MG63 (cell line): Measurements from ENCODE around the gene GRK5. TPM values are rescaled to one million over a fixed set of nuclear protein-coding genes. Genes with fewer than 3 reads are reported as not detected.

ENCODE experiments used
- DNase-seq: peaks from one replicate; pipeline ENCODE4 v3.0.0-alpha.2; 2020
- H3K27me3 ChIP-seq: fragments of 250-450 bp; sonication (Bioruptor Pico); 2 replicates; pipeline ENCODE4 v1.5.1; 2020; ENCODE audit warnings: mild to moderate bottlenecking, moderate library complexity
- H3K36me3 ChIP-seq: fragments of 250-450 bp; sonication (Bioruptor Pico); 2 replicates; pipeline ENCODE4 v1.5.1; 2020; ENCODE audit warnings: mild to moderate bottlenecking, moderate library complexity
- H3K4me3 ChIP-seq: fragments of 250-450 bp; sonication (Bioruptor Pico); 2 replicates; pipeline ENCODE4 v1.5.1; 2020; ENCODE audit warnings: mild to moderate bottlenecking, moderate library complexity
- H3K9me3 ChIP-seq: fragments of 250-450 bp; sonication (Bioruptor Pico); 2 replicates; pipeline ENCODE4 v1.5.1; 2020; ENCODE audit warnings: mild to moderate bottlenecking, moderate library complexity
- total RNA-seq: library from RNA; depleted of rRNA; stranded (reverse); fragments of >200 nt; shearing (Covaris generic); gene quantifications from 2 replicates; pipeline ENCODE4 v1.2.3, GENCODE V29; 2014; ENCODE audit warnings: low replicate concordance

The GRK5 gene
- total RNA-seq, 1 experiment from 2014 or later: 22.8 TPM

- Histone ChIP-seq H3K27me3 (peaks cover 7% of the 10 kb centered on the region), H3K4me3 (no peak overlapping the region), H3K36me3 (no peaks in the 10 kb centered on the region), H3K9me3 (no peaks in the 10 kb centered on the region)
- no peak for DNase-seq
Observed at GRCh38 chr10:119483001-119483400, 275.6 kb downstream of the GRK5 start.

GRCh38 chr10:119483839-119484238 is 276.5 kb downstream of the GRK5 start:
- Histone ChIP-seq H3K9me3 (no peaks in the 10 kb centered on the region), H3K4me3 (no peak overlapping the region), H3K27me3 (peaks cover 4% of the 10 kb centered on the region), H3K36me3 (no peaks in the 10 kb centered on the region)
- no peak for DNase-seq

GRCh38 chr10:119488675-119489074 is 281.3 kb downstream of the GRK5 start:
- DNase-seq: no peak
- no peaks in the 10 kb centered on the region for H3K36me3 ChIP-seq
- no peaks in the 10 kb centered on the region for H3K27me3 ChIP-seq
- no peaks in the 10 kb centered on the region for H3K9me3 ChIP-seq
- H3K4me3 ChIP-seq: no peak overlapping the region

- Histone ChIP-seq H3K36me3 (no peaks in the 10 kb centered on the region), H3K4me3 (no peak overlapping the region; the same call in 1 of the 2 replicates)
- DNase-seq: no peak
Observed at GRCh38 chr10:119489991-119490326, 282.6 kb downstream of the GRK5 start.

GRCh38 chr10:119491966-119492757 is 284.8 kb downstream of the GRK5 start:
- Histone ChIP-seq H3K27me3 (no peaks in the 10 kb centered on the region), H3K9me3 (no peaks in the 10 kb centered on the region), H3K4me3 (no peak overlapping the region), H3K36me3 (no peaks in the 10 kb centered on the region)
- no peak for DNase-seq

More at GRCh38 chr10:119489991-119490326, 282.6 kb downstream of the GRK5 start:
- H3K27me3 ChIP-seq: no peaks in the 10 kb centered on the region
- H3K9me3 ChIP-seq: no peaks in the 10 kb centered on the region

- H3K9me3 ChIP-seq: no peaks in the 10 kb centered on the region
- no peak for DNase-seq
- no peaks in the 10 kb centered on the region for H3K36me3 ChIP-seq
- no peak overlapping the region for H3K4me3 ChIP-seq
- no peaks in the 10 kb centered on the region for H3K27me3 ChIP-seq
Observed at GRCh38 chr10:119493155-119493554, 285.8 kb downstream of the GRK5 start.

GRCh38 chr10:119494236-119495020 is 287.1 kb downstream of the GRK5 start:
- no peak overlapping the region for H3K4me3 ChIP-seq
- H3K36me3 ChIP-seq: no peaks in the 10 kb centered on the region
- DNase-seq: no peak
- no peaks in the 10 kb centered on the region for H3K9me3 ChIP-seq
- H3K27me3 ChIP-seq: no peaks in the 10 kb centered on the region

- H3K4me3 ChIP-seq: no peak overlapping the region
- H3K9me3 ChIP-seq: no peaks in the 10 kb centered on the region
- no peaks in the 10 kb centered on the region for H3K27me3 ChIP-seq
- no peaks in the 10 kb centered on the region for H3K36me3 ChIP-seq
- DNase-seq: no peak
Observed at GRCh38 chr10:119495021-119495505, 287.7 kb downstream of the GRK5 start.

GRCh38 chr10:119495545-119495944 is 288.2 kb downstream of the GRK5 start:
- no peak for DNase-seq
- no peaks in the 10 kb centered on the region for H3K36me3 ChIP-seq
- H3K9me3 ChIP-seq: no peaks in the 10 kb centered on the region
- H3K4me3 ChIP-seq: no peak overlapping the region
- no peaks in the 10 kb centered on the region for H3K27me3 ChIP-seq

GRCh38 chr10:119496273-119496672 is 288.9 kb downstream of the GRK5 start:
- Histone ChIP-seq H3K4me3 (no peak overlapping the region), H3K9me3 (no peaks in the 10 kb centered on the region), H3K36me3 (no peaks in the 10 kb centered on the region), H3K27me3 (no peaks in the 10 kb centered on the region)
- no peak for DNase-seq

GRCh38 chr10:119497243-119497642 is 289.9 kb downstream of the GRK5 start:
- no peak overlapping the region for H3K4me3 ChIP-seq
- DNase-seq: no peak
- H3K36me3 ChIP-seq: no peaks in the 10 kb centered on the region
- H3K27me3 ChIP-seq: no peaks in the 10 kb centered on the region
- H3K9me3 ChIP-seq: no peaks in the 10 kb centered on the region

- H3K4me3 ChIP-seq: no peak overlapping the region
- no peaks in the 10 kb centered on the region for H3K36me3 ChIP-seq
- DNase-seq: no peak
- H3K27me3 ChIP-seq: no peaks in the 10 kb centered on the region
- H3K9me3 ChIP-seq: no peaks in the 10 kb centered on the region
Observed at GRCh38 chr10:119498889-119499676, 291.7 kb downstream of the GRK5 start.

GRCh38 chr10:119499677-119500002 is 292.3 kb downstream of the GRK5 start:
- no peaks in the 10 kb centered on the region for H3K36me3 ChIP-seq
- H3K9me3 ChIP-seq: no peaks in the 10 kb centered on the region
- no peak overlapping the region for H3K4me3 ChIP-seq
- H3K27me3 ChIP-seq: no peaks in the 10 kb centered on the region
- DNase-seq: no peak

GRCh38 chr10:119500123-119500795 is 292.9 kb downstream of the GRK5 start:
- Histone ChIP-seq H3K27me3 (no peaks in the 10 kb centered on the region), H3K4me3 (no peak overlapping the region), H3K36me3 (no peaks in the 10 kb centered on the region), H3K9me3 (no peaks in the 10 kb centered on the region)
- no peak for DNase-seq

- no peaks in the 10 kb centered on the region for H3K36me3 ChIP-seq
- DNase-seq: no peak
- H3K4me3 ChIP-seq: no peak overlapping the region
- no peaks in the 10 kb centered on the region for H3K9me3 ChIP-seq
- H3K27me3 ChIP-seq: no peaks in the 10 kb centered on the region
Observed at GRCh38 chr10:119500821-119501220, 293.4 kb downstream of the GRK5 start.

GRCh38 chr10:119501690-119502089 is 294.3 kb downstream of the GRK5 start:
- H3K4me3 ChIP-seq: no peak overlapping the region
- no peaks in the 10 kb centered on the region for H3K36me3 ChIP-seq
- no peaks in the 10 kb centered on the region for H3K27me3 ChIP-seq
- no peak for DNase-seq
- no peaks in the 10 kb centered on the region for H3K9me3 ChIP-seq

GRCh38 chr10:119502209-119502608 is 294.8 kb downstream of the GRK5 start:
- no peak for DNase-seq
- H3K36me3 ChIP-seq: no peaks in the 10 kb centered on the region
- H3K27me3 ChIP-seq: no peaks in the 10 kb centered on the region
- no peaks in the 10 kb centered on the region for H3K9me3 ChIP-seq
- no peak overlapping the region for H3K4me3 ChIP-seq
